ENCODE results near the gene POLE3.

Gene POLE3

DNA sequence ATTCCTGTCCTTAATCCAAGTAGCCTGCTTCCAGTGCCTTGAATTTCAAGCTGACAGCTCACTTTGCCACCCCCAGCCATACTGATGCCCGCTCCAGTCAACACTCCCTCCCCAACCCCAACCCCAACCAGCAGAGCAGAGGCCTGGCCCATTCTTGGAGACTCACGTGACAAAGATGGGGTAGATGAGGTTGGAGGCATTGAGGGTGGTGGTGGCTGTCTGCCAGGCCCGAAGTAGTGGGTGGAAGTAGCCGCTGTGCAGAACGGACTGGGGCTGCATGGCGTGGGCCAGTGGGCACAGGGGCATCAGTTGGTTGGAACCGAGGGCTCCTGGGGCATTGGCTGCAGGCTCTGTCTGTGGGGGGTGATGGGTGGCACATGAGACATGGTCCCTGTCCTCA, 17.2 kb downstream of the POLE3 start:
- Histone ChIP-seq H3K23ac (ENCODE audit: low read length) (no peak overlapping the region), H3K27me3 (ENCODE audit: insufficient read depth, low read length, poor library complexity) (no peaks in the 10 kb centered on the region), H3K4me3 (ENCODE audit: low read length) (no peak overlapping the region), H4K5ac (ENCODE audit: low read length) (no peak overlapping the region), H3K36me3 (ENCODE audit: control insufficient read depth, insufficient read depth, low read length) (peaks cover 2% of the 10 kb centered on the region), H3K4me1 (ENCODE audit: control insufficient read depth, low read depth, low read length) (no peaks in the 10 kb centered on the region), H3K79me1 (ENCODE audit: low read length) (no peaks in the 10 kb centered on the region), H2AK5ac (ENCODE audit: low read length) (no peak overlapping the region), H2BK120ac (ENCODE audit: low read depth, low read length) (no peak overlapping the region), H3K4ac (ENCODE audit: low read depth, low read length) (no peak overlapping the region), H2BK15ac (replicated peaks; ENCODE audit: low read depth) (no peak overlapping the region), H3K18ac (ENCODE audit: low read length) (no peak overlapping the region), H2BK5ac (ENCODE audit: low read length) (no peak overlapping the region), H3K56ac (ENCODE audit: low read length) (no peak overlapping the region), H3K4me2 (ENCODE audit: low read length) (no peak overlapping the region), H3K9ac (ENCODE audit: low read length) (no peak overlapping the region), H3K27ac (ENCODE audit: low read depth, low read length) (no peak overlapping the region), H4K8ac (ENCODE audit: low read depth, low read length) (no peak overlapping the region), H3K79me2 (ENCODE audit: control insufficient read depth, insufficient read depth, low read length) (no peaks in the 10 kb centered on the region)
- WGBS (ENCODE audit: extremely low coverage, insufficient coverage, low lambda C conversion rate): no CpG with 5 or more reads among the region's 7 CpGs
- no peak for DNase-seq

DNA sequence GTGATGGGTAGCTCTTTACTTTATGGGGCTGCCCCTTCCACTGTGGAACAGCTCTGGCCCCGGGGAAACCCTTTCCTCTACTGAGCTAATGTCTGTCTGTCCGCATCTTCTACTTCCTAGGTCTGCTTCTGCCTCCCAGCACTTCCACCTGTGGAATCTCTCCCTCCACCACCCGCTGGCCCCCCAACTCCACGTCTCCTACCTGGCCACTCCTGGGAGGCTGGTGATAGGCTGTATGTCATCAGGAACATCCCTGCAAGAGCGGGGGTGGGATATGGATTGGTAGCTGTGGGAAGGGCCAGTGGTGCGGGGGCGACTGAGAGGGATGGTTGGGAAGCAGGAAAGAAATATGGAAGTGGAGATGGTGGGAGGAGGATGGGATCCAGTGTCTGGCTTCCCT, 18.6 kb downstream of the POLE3 start:
- no peak overlapping the region for H2BK120ac ChIP-seq (ENCODE audit: low read depth, low read length)
- H3K79me2 ChIP-seq (ENCODE audit: control insufficient read depth, insufficient read depth, low read length): no peaks in the 10 kb centered on the region
- H3K36me3 ChIP-seq (ENCODE audit: control insufficient read depth, insufficient read depth, low read length): peaks cover 4% of the 10 kb centered on the region
- H2BK15ac ChIP-seq (replicated peaks; ENCODE audit: low read depth): no peak overlapping the region
- H3K27ac ChIP-seq (ENCODE audit: low read depth, low read length): no peak overlapping the region
- H2BK5ac ChIP-seq (ENCODE audit: low read length): no peak overlapping the region
- H3K4me2 ChIP-seq (ENCODE audit: low read length): no peak overlapping the region
- H3K23ac ChIP-seq (ENCODE audit: low read length): no peak overlapping the region
- H3K9ac ChIP-seq (ENCODE audit: low read length): no peak overlapping the region
- H3K79me1 ChIP-seq (ENCODE audit: low read length): no peaks in the 10 kb centered on the region
- WGBS (ENCODE audit: extremely low coverage, insufficient coverage, low lambda C conversion rate): no CpG with 5 or more reads among the region's 7 CpGs
- no peak overlapping the region for H3K56ac ChIP-seq (ENCODE audit: low read length)
- H2AK5ac ChIP-seq (ENCODE audit: low read length): no peak overlapping the region
- no peaks in the 10 kb centered on the region for H3K4me1 ChIP-seq (ENCODE audit: control insufficient read depth, low read depth, low read length)
- H3K4me3 ChIP-seq (ENCODE audit: low read length): no peak overlapping the region
- no peak overlapping the region for H3K4ac ChIP-seq (ENCODE audit: low read depth, low read length)
- no peaks in the 10 kb centered on the region for H3K27me3 ChIP-seq (ENCODE audit: insufficient read depth, low read length, poor library complexity)
- no peak overlapping the region for H4K5ac ChIP-seq (ENCODE audit: low read length)
- H4K8ac ChIP-seq (ENCODE audit: low read depth, low read length): no peak overlapping the region
- no peak overlapping the region for H3K18ac ChIP-seq (ENCODE audit: low read length)
- DNase-seq: no peak

DNA sequence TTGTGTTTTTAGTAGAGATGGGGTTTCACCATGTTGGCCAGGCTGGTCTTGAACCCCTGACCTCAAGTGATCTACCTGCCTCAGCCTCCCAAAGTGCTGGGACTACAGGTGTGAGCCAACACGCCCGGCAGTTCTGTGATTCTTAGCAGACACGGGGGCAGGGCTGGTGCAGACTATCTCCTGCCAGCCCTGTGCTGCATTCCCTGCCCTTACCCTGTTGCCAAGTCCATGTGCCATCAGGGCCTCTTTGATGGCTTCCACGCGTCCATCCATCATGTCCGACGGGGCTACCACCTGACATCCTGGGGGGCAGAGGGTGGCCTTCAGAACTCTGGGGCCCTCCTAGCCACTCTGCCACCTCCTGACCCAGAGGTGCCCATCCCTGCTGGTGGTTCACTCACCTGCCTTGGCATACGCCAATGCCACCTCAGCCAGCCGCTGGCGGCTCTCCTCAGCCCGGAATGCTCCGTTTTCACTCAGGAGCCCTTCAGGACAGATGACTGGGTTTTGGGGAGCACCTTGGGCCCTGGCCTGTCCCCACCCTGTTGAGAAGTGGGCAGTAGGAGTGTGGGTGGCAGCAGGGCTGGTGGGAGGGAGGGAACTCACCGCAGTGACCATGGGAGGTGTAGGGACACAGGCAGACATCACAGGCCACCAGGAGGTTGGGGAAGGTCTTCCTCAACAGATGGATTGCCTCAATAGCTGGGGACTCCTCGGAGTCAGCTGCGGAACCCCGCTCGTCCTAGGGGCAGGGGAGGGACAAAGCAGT, 20.1 kb downstream of the POLE3 start:
- Histone ChIP-seq H3K56ac (ENCODE audit: low read length) (no peak overlapping the region), H4K8ac (ENCODE audit: low read depth, low read length) (no peak overlapping the region), H3K36me3 (ENCODE audit: control insufficient read depth, insufficient read depth, low read length) (peaks cover 4% of the 10 kb centered on the region), H3K4me1 (ENCODE audit: control insufficient read depth, low read depth, low read length) (no peaks in the 10 kb centered on the region), H3K4me2 (ENCODE audit: low read length) (no peak overlapping the region), H3K4me3 (ENCODE audit: low read length) (no peak overlapping the region), H3K18ac (ENCODE audit: low read length) (no peak overlapping the region), H2AK5ac (ENCODE audit: low read length) (no peak overlapping the region), H2BK15ac (replicated peaks; ENCODE audit: low read depth) (no peak overlapping the region), H4K5ac (ENCODE audit: low read length) (no peak overlapping the region), H2BK120ac (ENCODE audit: low read depth, low read length) (no peak overlapping the region), H3K27ac (ENCODE audit: low read depth, low read length) (no peak overlapping the region), H3K4ac (ENCODE audit: low read depth, low read length) (no peak overlapping the region), H3K79me1 (ENCODE audit: low read length) (no peaks in the 10 kb centered on the region), H3K23ac (ENCODE audit: low read length) (no peak overlapping the region), H3K79me2 (ENCODE audit: control insufficient read depth, insufficient read depth, low read length) (no peaks in the 10 kb centered on the region), H3K9ac (ENCODE audit: low read length) (no peak overlapping the region), H3K27me3 (ENCODE audit: insufficient read depth, low read length, poor library complexity) (no peaks in the 10 kb centered on the region), H2BK5ac (ENCODE audit: low read length) (no peak overlapping the region)
- WGBS (ENCODE audit: extremely low coverage, insufficient coverage, low lambda C conversion rate): no CpG with 5 or more reads among the region's 17 CpGs
- DNase-seq: no peak

DNA sequence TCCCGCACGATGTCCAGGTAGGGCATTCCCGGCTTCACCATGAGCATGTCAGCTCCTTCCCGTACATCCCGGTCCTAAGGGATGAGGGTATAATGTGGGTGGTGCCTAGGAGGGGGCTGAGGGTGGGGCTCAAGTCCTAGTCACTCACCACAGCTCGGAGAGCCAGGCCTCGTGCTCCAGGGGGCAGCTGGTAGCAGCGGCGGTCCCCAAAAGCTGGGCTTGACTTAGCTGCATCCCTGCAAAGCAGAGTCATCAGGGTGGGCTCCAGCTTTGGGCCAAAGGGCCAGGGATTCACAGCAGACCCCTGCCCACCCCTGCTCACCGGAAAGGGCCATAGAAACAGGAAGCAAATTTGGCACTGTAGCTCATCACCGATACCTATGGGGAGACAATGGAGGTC, 21.0 kb downstream of the POLE3 start:
- Histone ChIP-seq H3K27ac (ENCODE audit: low read depth, low read length) (no peak overlapping the region), H3K9ac (ENCODE audit: low read length) (no peak overlapping the region), H3K4ac (ENCODE audit: low read depth, low read length) (no peak overlapping the region), H4K5ac (ENCODE audit: low read length) (no peak overlapping the region), H2AK5ac (ENCODE audit: low read length) (no peak overlapping the region), H4K8ac (ENCODE audit: low read depth, low read length) (no peak overlapping the region), H3K79me2 (ENCODE audit: control insufficient read depth, insufficient read depth, low read length) (no peaks in the 10 kb centered on the region), H3K79me1 (ENCODE audit: low read length) (no peaks in the 10 kb centered on the region), H2BK120ac (ENCODE audit: low read depth, low read length) (no peak overlapping the region), H3K23ac (ENCODE audit: low read length) (no peak overlapping the region), H2BK5ac (ENCODE audit: low read length) (no peak overlapping the region), H3K4me2 (ENCODE audit: low read length) (no peak overlapping the region), H2BK15ac (replicated peaks; ENCODE audit: low read depth) (no peak overlapping the region), H3K36me3 (ENCODE audit: control insufficient read depth, insufficient read depth, low read length) (peaks cover 4% of the 10 kb centered on the region), H3K27me3 (ENCODE audit: insufficient read depth, low read length, poor library complexity) (no peaks in the 10 kb centered on the region), H3K18ac (ENCODE audit: low read length) (no peak overlapping the region), H3K4me1 (ENCODE audit: control insufficient read depth, low read depth, low read length) (no peaks in the 10 kb centered on the region), H3K4me3 (ENCODE audit: low read length) (no peak overlapping the region), H3K56ac (ENCODE audit: low read length) (no peak overlapping the region)
- WGBS (ENCODE audit: extremely low coverage, insufficient coverage, low lambda C conversion rate): no CpG with 5 or more reads among the region's 11 CpGs
- no peak for DNase-seq

DNA sequence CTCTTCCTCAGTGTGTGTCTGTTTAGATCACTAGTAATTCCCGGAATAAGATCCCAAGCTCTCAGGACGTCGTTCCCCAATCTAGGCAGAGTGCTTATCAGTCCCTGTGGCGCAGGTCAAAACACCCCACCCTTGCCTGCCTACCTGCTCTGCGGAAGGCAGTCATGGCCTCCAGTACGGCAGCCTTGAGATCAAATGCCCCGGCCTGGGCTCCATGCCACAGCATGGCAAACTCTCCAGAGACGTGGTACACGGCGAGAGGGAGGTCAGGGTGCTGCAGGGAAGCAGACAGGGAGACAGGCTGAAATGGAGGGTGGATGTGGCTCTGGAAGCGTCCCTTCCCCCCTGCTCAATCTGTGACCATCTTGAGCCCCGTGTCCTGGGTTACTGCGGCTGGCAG, 21.6 kb downstream of the POLE3 start:
- no peak for DNase-seq
- Histone ChIP-seq H3K4me2 (ENCODE audit: low read length) (no peak overlapping the region), H3K4ac (ENCODE audit: low read depth, low read length) (no peak overlapping the region), H3K4me1 (ENCODE audit: control insufficient read depth, low read depth, low read length) (no peaks in the 10 kb centered on the region), H2BK120ac (ENCODE audit: low read depth, low read length) (no peak overlapping the region), H3K23ac (ENCODE audit: low read length) (no peak overlapping the region), H3K56ac (ENCODE audit: low read length) (no peak overlapping the region), H2BK5ac (ENCODE audit: low read length) (no peak overlapping the region), H3K36me3 (ENCODE audit: control insufficient read depth, insufficient read depth, low read length) (peaks cover 4% of the 10 kb centered on the region), H3K27ac (ENCODE audit: low read depth, low read length) (no peak overlapping the region), H2BK15ac (replicated peaks; ENCODE audit: low read depth) (no peak overlapping the region), H3K79me1 (ENCODE audit: low read length) (no peaks in the 10 kb centered on the region), H3K18ac (ENCODE audit: low read length) (no peak overlapping the region), H3K79me2 (ENCODE audit: control insufficient read depth, insufficient read depth, low read length) (no peaks in the 10 kb centered on the region), H4K5ac (ENCODE audit: low read length) (no peak overlapping the region), H3K9ac (ENCODE audit: low read length) (no peak overlapping the region), H4K8ac (ENCODE audit: low read depth, low read length) (no peak overlapping the region), H3K27me3 (ENCODE audit: insufficient read depth, low read length, poor library complexity) (no peaks in the 10 kb centered on the region), H3K4me3 (ENCODE audit: low read length) (no peak overlapping the region), H2AK5ac (ENCODE audit: low read length) (no peak overlapping the region)
- WGBS (ENCODE audit: extremely low coverage, insufficient coverage, low lambda C conversion rate): no CpG with 5 or more reads among the region's 13 CpGs
